HepG2 (cell line): Measurements from ENCODE around the gene NDE1. TPM values are rescaled to one million over a fixed set of nuclear protein-coding genes. Genes with fewer than 3 reads are reported as not detected.

ENCODE experiments used
- ARNT2 ChIP-seq: sonication (generic); formaldehyde crosslinking; IDR thresholded peaks from 2 replicates; pipeline ENCODE4 v1.8.0; 2022; ENCODE audit warnings: mild to moderate bottlenecking, low read depth, missing genetic modification reagents, moderate library complexity
- CC2D1A ChIP-seq: sonication (generic); formaldehyde crosslinking; IDR thresholded peaks from 2 replicates; pipeline ENCODE4 v1.8.1; 2023; ENCODE audit warnings: mild to moderate bottlenecking, missing genetic modification reagents
- GTF3A ChIP-seq: sonication (generic); formaldehyde crosslinking; conservative IDR thresholded peaks from 2 replicates; pipeline ENCODE4 v1.4.0; 2020; ENCODE audit warnings: mild to moderate bottlenecking, missing genetic modification reagents
- JUN ChIP-seq: sonication (generic); formaldehyde crosslinking; IDR thresholded peaks from 2 replicates; pipeline ENCODE4 v1.4.0; 2020; ENCODE audit warnings: mild to moderate bottlenecking, missing genetic modification reagents
- KDM1A ChIP-seq: IDR thresholded peaks from 2 replicates; pipeline ENCODE4 v1.6.1; 2016; ENCODE audit warnings: missing compliant biosample characterization
- MAFF ChIP-seq: IDR thresholded peaks from 2 replicates; pipeline ENCODE4 v1.6.1; 2011; ENCODE audit warnings: low read depth, low read length, improper control_type of control experiment
- NFYB ChIP-seq: sonication (generic); formaldehyde crosslinking; IDR thresholded peaks from 2 replicates; pipeline ENCODE4 v1.4.0; 2020; ENCODE audit warnings: missing genetic modification reagents
- RAD51 ChIP-seq: fragments of 450-650 bp; IDR thresholded peaks from 2 replicates; pipeline ENCODE4 v1.6.1; 2016; ENCODE audit warnings: borderline replicate concordance
- RBFOX2 ChIP-seq: fragments of 200-400 bp; formaldehyde crosslinking; IDR thresholded peaks from 2 replicates; pipeline ENCODE4 v1.6.1; 2017; ENCODE audit warnings: low read depth, mild to moderate bottlenecking, low read length
- YY1 ChIP-seq: IDR thresholded peaks from 2 replicates; pipeline ENCODE4 v1.6.1; 2011; ENCODE audit warnings: low read length, low read depth, moderate library complexity, mild to moderate bottlenecking; ENCODE audit not compliant: insufficient read depth, insufficient replicate concordance
- ZNF207 ChIP-seq: fragments of 450-650 bp; IDR thresholded peaks from 2 replicates; pipeline ENCODE4 v1.6.1; 2016; ENCODE audit warnings: antibody characterized with exemption, borderline replicate concordance
- ZNF230 ChIP-seq: sonication (generic); formaldehyde crosslinking; IDR thresholded peaks from 2 replicates; pipeline ENCODE4 v1.4.0; 2020; ENCODE audit warnings: mild to moderate bottlenecking, missing genetic modification reagents
- ZNF382 ChIP-seq: sonication (generic); formaldehyde crosslinking; IDR thresholded peaks from 2 replicates; pipeline ENCODE4 v1.5.0; 2020; ENCODE audit warnings: missing genetic modification reagents, mild to moderate bottlenecking, borderline replicate concordance
- ZNF782 ChIP-seq: sonication (generic); formaldehyde crosslinking; IDR thresholded peaks from 2 replicates; pipeline ENCODE4 v1.4.0; 2020; ENCODE audit warnings: missing genetic modification reagents, mild to moderate bottlenecking, borderline replicate concordance
- polyA plus RNA-seq, 8 experiments: library from polyadenylated mRNA; depleted of rRNA in 3 of 8; stranded (reverse) in 7 of 8; unstranded in 1 of 8; fragments of >200 nt; fragmentation: Illumina TruSeq in 4 of 8; extraction: Trizol in 4 of 8; gene quantifications; 2 replicates each; pipeline versions ENCODE4 v1.2.1 to v1.2.3, GENCODE V29; 2011 to 2016; ENCODE audit warnings: low read depth in 4 of 8, missing spikeins in 1 of 8, mixed read lengths in 1 of 8; ENCODE audit not compliant: insufficient read depth in 1 of 8
- total RNA-seq, 5 experiments: library from RNA; depleted of rRNA; stranded (reverse); fragments of >200 nt; fragmentation: Illumina TruSeq; extraction: Trizol; gene quantifications; 2 replicates each; pipeline ENCODE4 v1.2.3, GENCODE V29; 2016; ENCODE audit warnings: low read depth in 1 of 5
- TF ChIP-seq, protein P1 (sequence below): sonication (generic); formaldehyde crosslinking; IDR thresholded peaks from 2 replicates; pipeline ENCODE4 v1.4.0; 2020; ENCODE audit warnings: missing genetic modification reagents
- TF ChIP-seq, protein P2 (sequence below), 2 experiments: IDR thresholded peaks; 2 replicates each; pipeline ENCODE4 v1.6.1; 2011 to 2012; ENCODE audit warnings: low read length in 2 of 2, borderline replicate concordance in 1 of 2, low read depth in 1 of 2, mild to moderate bottlenecking in 1 of 2, moderate library complexity in 1 of 2
- TF ChIP-seq, protein P3 (sequence below): sonication (generic); formaldehyde crosslinking; IDR thresholded peaks from 2 replicates; pipeline ENCODE4 v1.5.0; 2020; ENCODE audit warnings: missing genetic modification reagents
- TF ChIP-seq, protein P4 (sequence below): sonication (generic); formaldehyde crosslinking; IDR thresholded peaks from 2 replicates; pipeline ENCODE4 v1.4.0; 2020; ENCODE audit warnings: missing genetic modification reagents, borderline replicate concordance

Gene NDE1
- total and polyA plus RNA-seq, 2 of the 13 experiments (the other 11 are each of a cell fraction or from before 2014, with no cell fraction given), result 40.9 to 72.5 TPM

DNA sequence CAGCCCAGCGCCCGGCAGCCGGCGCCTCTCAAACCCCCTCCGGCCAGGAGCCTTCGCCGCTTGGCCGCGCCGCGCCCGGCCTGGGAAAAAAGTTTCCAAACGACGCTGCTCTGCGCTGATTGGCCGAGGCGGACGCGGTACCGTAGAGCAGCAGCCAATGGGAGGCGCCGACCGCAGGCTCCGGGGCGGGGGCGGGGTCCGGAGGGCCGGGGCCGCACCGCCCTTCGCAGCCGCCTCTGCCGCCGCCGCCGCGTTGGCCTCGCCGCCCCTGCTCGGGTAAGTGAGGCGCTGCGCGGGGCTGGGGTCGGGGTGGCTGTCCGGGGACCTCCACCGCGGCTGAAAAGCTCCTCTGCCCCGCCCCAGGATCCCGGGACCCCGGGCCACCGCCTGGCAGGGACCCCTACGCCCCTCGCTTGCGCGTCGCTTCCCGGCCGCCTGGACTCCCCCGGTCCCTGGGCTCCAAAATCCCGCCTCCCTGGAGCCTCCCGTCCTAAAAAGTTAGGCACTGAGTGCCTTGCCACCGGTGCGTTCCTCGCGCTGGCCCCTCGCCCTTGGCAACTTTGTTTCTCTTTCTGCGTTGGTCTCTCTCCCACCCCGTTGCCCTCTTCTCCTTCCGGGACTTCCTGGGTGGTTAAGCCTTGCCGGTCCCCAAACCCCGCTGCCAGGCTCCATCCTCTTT is at the start of gene NDE1 (continued):
- TF ChIP-seq, protein P1, sequence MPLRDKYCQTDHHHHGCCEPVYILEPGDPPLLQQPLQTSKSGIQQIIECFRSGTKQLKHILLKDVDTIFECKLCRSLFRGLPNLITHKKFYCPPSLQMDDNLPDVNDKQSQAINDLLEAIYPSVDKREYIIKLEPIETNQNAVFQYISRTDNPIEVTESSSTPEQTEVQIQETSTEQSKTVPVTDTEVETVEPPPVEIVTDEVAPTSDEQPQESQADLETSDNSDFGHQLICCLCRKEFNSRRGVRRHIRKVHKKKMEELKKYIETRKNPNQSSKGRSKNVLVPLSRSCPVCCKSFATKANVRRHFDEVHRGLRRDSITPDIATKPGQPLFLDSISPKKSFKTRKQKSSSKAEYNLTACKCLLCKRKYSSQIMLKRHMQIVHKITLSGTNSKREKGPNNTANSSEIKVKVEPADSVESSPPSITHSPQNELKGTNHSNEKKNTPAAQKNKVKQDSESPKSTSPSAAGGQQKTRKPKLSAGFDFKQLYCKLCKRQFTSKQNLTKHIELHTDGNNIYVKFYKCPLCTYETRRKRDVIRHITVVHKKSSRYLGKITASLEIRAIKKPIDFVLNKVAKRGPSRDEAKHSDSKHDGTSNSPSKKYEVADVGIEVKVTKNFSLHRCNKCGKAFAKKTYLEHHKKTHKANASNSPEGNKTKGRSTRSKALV (CRISPR knock-in tag), result 0 out of 2 replicates have a peak, but pooled peaks have one; percentile 61
- 0 out of 2 replicates have a peak, but pooled peaks have one; percentile 63 for TF ChIP-seq GTF3A (CRISPR knock-in tag)
- TF ChIP-seq, protein P2, sequence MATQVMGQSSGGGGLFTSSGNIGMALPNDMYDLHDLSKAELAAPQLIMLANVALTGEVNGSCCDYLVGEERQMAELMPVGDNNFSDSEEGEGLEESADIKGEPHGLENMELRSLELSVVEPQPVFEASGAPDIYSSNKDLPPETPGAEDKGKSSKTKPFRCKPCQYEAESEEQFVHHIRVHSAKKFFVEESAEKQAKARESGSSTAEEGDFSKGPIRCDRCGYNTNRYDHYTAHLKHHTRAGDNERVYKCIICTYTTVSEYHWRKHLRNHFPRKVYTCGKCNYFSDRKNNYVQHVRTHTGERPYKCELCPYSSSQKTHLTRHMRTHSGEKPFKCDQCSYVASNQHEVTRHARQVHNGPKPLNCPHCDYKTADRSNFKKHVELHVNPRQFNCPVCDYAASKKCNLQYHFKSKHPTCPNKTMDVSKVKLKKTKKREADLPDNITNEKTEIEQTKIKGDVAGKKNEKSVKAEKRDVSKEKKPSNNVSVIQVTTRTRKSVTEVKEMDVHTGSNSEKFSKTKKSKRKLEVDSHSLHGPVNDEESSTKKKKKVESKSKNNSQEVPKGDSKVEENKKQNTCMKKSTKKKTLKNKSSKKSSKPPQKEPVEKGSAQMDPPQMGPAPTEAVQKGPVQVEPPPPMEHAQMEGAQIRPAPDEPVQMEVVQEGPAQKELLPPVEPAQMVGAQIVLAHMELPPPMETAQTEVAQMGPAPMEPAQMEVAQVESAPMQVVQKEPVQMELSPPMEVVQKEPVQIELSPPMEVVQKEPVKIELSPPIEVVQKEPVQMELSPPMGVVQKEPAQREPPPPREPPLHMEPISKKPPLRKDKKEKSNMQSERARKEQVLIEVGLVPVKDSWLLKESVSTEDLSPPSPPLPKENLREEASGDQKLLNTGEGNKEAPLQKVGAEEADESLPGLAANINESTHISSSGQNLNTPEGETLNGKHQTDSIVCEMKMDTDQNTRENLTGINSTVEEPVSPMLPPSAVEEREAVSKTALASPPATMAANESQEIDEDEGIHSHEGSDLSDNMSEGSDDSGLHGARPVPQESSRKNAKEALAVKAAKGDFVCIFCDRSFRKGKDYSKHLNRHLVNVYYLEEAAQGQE (IDR thresholded peaks at IDR 0.05; ENCODE audit: borderline replicate concordance in 1 of 2, low read depth in 1 of 2, low read length in 2 of 2), result no peak
- no peak for TF ChIP-seq RAD51
- peak; percentile 83 for TF ChIP-seq NFYB (CRISPR knock-in tag)
- TF ChIP-seq KDM1A (CRISPR knock-in tag), result no peak
- TF ChIP-seq YY1, result peak; percentile 78
- TF ChIP-seq ZNF782 (CRISPR knock-in tag), result 0 out of 2 replicates have a peak, but pooled peaks have one; percentile 25
- TF ChIP-seq ARNT2 (CRISPR knock-in tag), result peak; percentile 95
- TF ChIP-seq, protein P3, sequence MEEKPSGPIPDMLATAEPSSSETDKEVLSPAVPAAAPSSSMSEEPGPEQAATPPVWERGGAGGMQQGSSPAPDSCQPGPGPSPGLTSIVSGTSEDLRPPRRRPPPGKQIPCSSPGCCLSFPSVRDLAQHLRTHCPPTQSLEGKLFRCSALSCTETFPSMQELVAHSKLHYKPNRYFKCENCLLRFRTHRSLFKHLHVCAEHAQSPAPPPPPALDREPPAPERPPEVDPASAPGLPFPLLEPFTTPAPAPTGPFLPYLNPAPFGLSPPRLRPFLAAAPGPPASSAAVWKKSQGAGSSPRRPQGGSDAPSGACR (CRISPR knock-in tag), result peak; percentile 67; the same call in 1 of the 2 replicates
- TF ChIP-seq ZNF382 (CRISPR knock-in tag), result no peak
- no peak for TF ChIP-seq MAFF
- 0 out of 2 replicates have a peak, but pooled peaks have one; percentile 13 for TF ChIP-seq ZNF230 (CRISPR knock-in tag)
- no peak for TF ChIP-seq JUN
- TF ChIP-seq, protein P4, sequence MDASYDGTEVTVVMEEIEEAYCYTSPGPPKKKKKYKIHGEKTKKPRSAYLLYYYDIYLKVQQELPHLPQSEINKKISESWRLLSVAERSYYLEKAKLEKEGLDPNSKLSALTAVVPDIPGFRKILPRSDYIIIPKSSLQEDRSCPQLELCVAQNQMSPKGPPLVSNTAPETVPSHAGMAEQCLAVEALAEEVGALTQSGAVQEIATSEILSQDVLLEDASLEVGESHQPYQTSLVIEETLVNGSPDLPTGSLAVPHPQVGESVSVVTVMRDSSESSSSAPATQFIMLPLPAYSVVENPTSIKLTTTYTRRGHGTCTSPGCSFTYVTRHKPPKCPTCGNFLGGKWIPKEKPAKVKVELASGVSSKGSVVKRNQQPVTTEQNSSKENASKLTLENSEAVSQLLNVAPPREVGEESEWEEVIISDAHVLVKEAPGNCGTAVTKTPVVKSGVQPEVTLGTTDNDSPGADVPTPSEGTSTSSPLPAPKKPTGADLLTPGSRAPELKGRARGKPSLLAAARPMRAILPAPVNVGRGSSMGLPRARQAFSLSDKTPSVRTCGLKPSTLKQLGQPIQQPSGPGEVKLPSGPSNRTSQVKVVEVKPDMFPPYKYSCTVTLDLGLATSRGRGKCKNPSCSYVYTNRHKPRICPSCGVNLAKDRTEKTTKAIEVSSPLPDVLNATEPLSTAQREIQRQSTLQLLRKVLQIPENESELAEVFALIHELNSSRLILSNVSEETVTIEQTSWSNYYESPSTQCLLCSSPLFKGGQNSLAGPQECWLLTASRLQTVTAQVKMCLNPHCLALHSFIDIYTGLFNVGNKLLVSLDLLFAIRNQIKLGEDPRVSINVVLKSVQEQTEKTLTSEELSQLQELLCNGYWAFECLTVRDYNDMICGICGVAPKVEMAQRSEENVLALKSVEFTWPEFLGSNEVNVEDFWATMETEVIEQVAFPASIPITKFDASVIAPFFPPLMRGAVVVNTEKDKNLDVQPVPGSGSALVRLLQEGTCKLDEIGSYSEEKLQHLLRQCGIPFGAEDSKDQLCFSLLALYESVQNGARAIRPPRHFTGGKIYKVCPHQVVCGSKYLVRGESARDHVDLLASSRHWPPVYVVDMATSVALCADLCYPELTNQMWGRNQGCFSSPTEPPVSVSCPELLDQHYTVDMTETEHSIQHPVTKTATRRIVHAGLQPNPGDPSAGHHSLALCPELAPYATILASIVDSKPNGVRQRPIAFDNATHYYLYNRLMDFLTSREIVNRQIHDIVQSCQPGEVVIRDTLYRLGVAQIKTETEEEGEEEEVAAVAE, result no peak
- no peak for TF ChIP-seq CC2D1A
- TF ChIP-seq RBFOX2, result peak; percentile 88
- no peak for TF ChIP-seq ZNF207
